GM21737 (cell line): ENCODE results near the gene CAMK1D.

Source experiments
- ATAC-seq: cut with Tn5 transposase; IDR thresholded peaks from one replicate; pipeline ENCODE4 v1.9.1; 2021; ENCODE audit warnings: mild to moderate bottlenecking, moderate library complexity; ENCODE audit not compliant: unreplicated experiment

CAMK1D gene

GRCh38 chr10:12397941-12398340, 48.6 kb downstream of the CAMK1D start:
- ATAC-seq = no peak

GRCh38 chr10:12400266-12400931, 51.1 kb downstream of the CAMK1D start:
- no peak for ATAC-seq

GRCh38 chr10:12401466-12401865, 52.1 kb downstream of the CAMK1D start:
- ATAC-seq = no peak

GRCh38 chr10:12403119-12403518, 53.8 kb downstream of the CAMK1D start:
- no peak for ATAC-seq

GRCh38 chr10:12405342-12406320, 56.3 kb downstream of the CAMK1D start:
- ATAC-seq = no peak

GRCh38 chr10:12406764-12407400, 57.5 kb downstream of the CAMK1D start:
- ATAC-seq = no peak

- ATAC-seq = no peak
Measured at GRCh38 chr10:12408472-12408871, 59.1 kb downstream of the CAMK1D start.

GRCh38 chr10:12409161-12409560, 59.8 kb downstream of the CAMK1D start:
- ATAC-seq = no peak

GRCh38 chr10:12409613-12410012, 60.3 kb downstream of the CAMK1D start:
- ATAC-seq = no peak

GRCh38 chr10:12412666-12413368, 63.5 kb downstream of the CAMK1D start:
- ATAC-seq = no peak

GRCh38 chr10:12413369-12413711, 64.0 kb downstream of the CAMK1D start:
- no peak for ATAC-seq

- ATAC-seq = no peak
Measured at GRCh38 chr10:12414278-12414989, 65.1 kb downstream of the CAMK1D start.

GRCh38 chr10:12416344-12417050, 67.2 kb downstream of the CAMK1D start:
- no peak for ATAC-seq

- ATAC-seq = no peak
Measured at GRCh38 chr10:12417331-12417730, 68.0 kb downstream of the CAMK1D start.

- no peak for ATAC-seq
Measured at GRCh38 chr10:12418000-12418399, 68.7 kb downstream of the CAMK1D start.

GRCh38 chr10:12418725-12419261, 69.4 kb downstream of the CAMK1D start:
- no peak for ATAC-seq

- no peak for ATAC-seq
Measured at GRCh38 chr10:12419262-12419847, 70.0 kb downstream of the CAMK1D start.

- no peak for ATAC-seq
Measured at GRCh38 chr10:12420530-12421120, 71.3 kb downstream of the CAMK1D start.

- ATAC-seq = no peak
Measured at GRCh38 chr10:12422189-12422588, 72.8 kb downstream of the CAMK1D start.
